CD14-positive monocyte (primary cell): Measurements from ENCODE around the gene SLC34A3. TPM values are rescaled to one million over a fixed set of nuclear protein-coding genes. Genes with fewer than 3 reads are reported as not detected.

Experiments used
- DNase-seq, 3 donors: peaks; one replicate each; pipeline ENCODE4 v3.0.0-alpha.2; 2011 to 2022
- H2AFZ ChIP-seq: 2 replicates; pipeline ENCODE4 v1.6.0; 2012; ENCODE audit warnings: mild to moderate bottlenecking, low read depth, low read length, inconsistent platforms; ENCODE audit not compliant: insufficient read depth, poor library complexity, severe bottlenecking
- H3K27ac ChIP-seq, 2 donors: 1 replicate in 1 of 2; 2 replicates in 1 of 2; pipeline ENCODE4 v1.5.1; 2012 to 2013; ENCODE audit warnings: low read length in 2 of 2, control low read depth in 1 of 2, inconsistent platforms in 1 of 2, low read depth in 1 of 2, mild to moderate bottlenecking in 1 of 2
- H3K27me3 ChIP-seq, 2 donors: one replicate each; pipeline versions ENCODE4 v1.6.0 to v1.6.1; 2011 to 2013; ENCODE audit warnings: low read length in 2 of 2; ENCODE audit not compliant: control insufficient read depth in 2 of 2, insufficient read depth in 2 of 2
- H3K36me3 ChIP-seq, 2 donors: replicated peaks in 1 of 2; 1 replicate in 1 of 2; 2 replicates in 1 of 2; pipeline versions ENCODE4 v1.5.1 to v1.6.1; 2012 to 2013; ENCODE audit warnings: low read length in 2 of 2, control low read depth in 1 of 2, inconsistent platforms in 1 of 2, mild to moderate bottlenecking in 1 of 2; ENCODE audit not compliant: insufficient read depth in 2 of 2, control insufficient read depth in 1 of 2
- H3K4me1 ChIP-seq, 2 donors: 1 replicate in 1 of 2; 2 replicates in 1 of 2; pipeline versions ENCODE4 v1.5.1 to v1.6.1; 2012 to 2013; ENCODE audit warnings: low read length in 2 of 2, control low read depth in 1 of 2, inconsistent platforms in 1 of 2, mild to moderate bottlenecking in 1 of 2, moderate library complexity in 1 of 2; ENCODE audit not compliant: insufficient read depth in 2 of 2, control insufficient read depth in 1 of 2
- H3K4me2 ChIP-seq: replicated peaks from 2 replicates; pipeline ENCODE3; 2012; ENCODE audit warnings: low read length, moderate library complexity, mild to moderate bottlenecking; ENCODE audit not compliant: poor library complexity, severe bottlenecking; ENCODE audit errors: extremely low read depth
- H3K4me3 ChIP-seq, 3 experiments: fragments of 200-600 bp in 1 of 3; sonication (generic) in 1 of 3; replicated peaks in 1 of 3; 1 replicate in 2 of 3; 2 replicates in 1 of 3; pipeline ENCODE4 v1.5.1; 2011 to 2013; ENCODE audit warnings: low read length in 3 of 3, mild to moderate bottlenecking in 3 of 3, control low read depth in 2 of 3, low read depth in 2 of 3, inconsistent platforms in 1 of 3, moderate library complexity in 1 of 3
- H3K79me2 ChIP-seq: 2 replicates; pipeline ENCODE4 v1.6.0; 2012; ENCODE audit warnings: mild to moderate bottlenecking, control low read depth, inconsistent platforms, low read length, moderate library complexity; ENCODE audit not compliant: insufficient read depth
- H3K9ac ChIP-seq: 2 replicates; pipeline ENCODE4 v1.6.0; 2017; ENCODE audit warnings: low read length, mild to moderate bottlenecking; ENCODE audit not compliant: insufficient read depth, poor library complexity, severe bottlenecking
- H3K9me3 ChIP-seq, 2 donors: replicated peaks in 1 of 2; 1 replicate in 1 of 2; 2 replicates in 1 of 2; pipeline versions ENCODE4 v1.5.1 to v1.6.1; 2012 to 2013; ENCODE audit warnings: low read length in 2 of 2, control low read depth in 1 of 2; ENCODE audit not compliant: control insufficient read depth in 1 of 2, insufficient read depth in 1 of 2
- H4K20me1 ChIP-seq: 2 replicates; pipeline ENCODE4 v1.6.0; 2012; ENCODE audit warnings: mild to moderate bottlenecking, low read length, control low read depth, moderate library complexity; ENCODE audit not compliant: insufficient read depth
- H3K27ac Mint-ChIP-seq, 7 donors: one replicate each; pipeline ENCODE4 v1.8.0; 2020; ENCODE audit warnings: mild to moderate bottlenecking in 7 of 7, mixed read lengths in 7 of 7, moderate library complexity in 6 of 7, inconsistent platforms in 2 of 7
- H3K27me3 Mint-ChIP-seq, 3 donors: one replicate each; pipeline ENCODE4 v1.8.0; 2021 to 2022; ENCODE audit warnings: low read depth in 3 of 3, mild to moderate bottlenecking in 3 of 3, mixed read lengths in 3 of 3, moderate library complexity in 3 of 3, inconsistent platforms in 1 of 3
- H3K36me3 Mint-ChIP-seq, 2 donors: one replicate each; pipeline ENCODE4 v1.8.0; 2020; ENCODE audit warnings: mixed read lengths in 2 of 2, inconsistent platforms in 1 of 2, mild to moderate bottlenecking in 1 of 2
- H3K4me1 Mint-ChIP-seq: one replicate; pipeline ENCODE4 v1.8.0; 2020; ENCODE audit warnings: mild to moderate bottlenecking, mixed read lengths
- H3K4me3 Mint-ChIP-seq, 2 donors: one replicate each; pipeline ENCODE4 v1.8.0; 2020; ENCODE audit warnings: mild to moderate bottlenecking in 2 of 2, mixed read lengths in 2 of 2, moderate library complexity in 1 of 2
- H3K9me3 Mint-ChIP-seq, 7 donors: one replicate each; pipeline ENCODE4 v1.8.0; 2020 to 2022; ENCODE audit warnings: mixed read lengths in 7 of 7, mild to moderate bottlenecking in 6 of 7, moderate library complexity in 6 of 7, inconsistent platforms in 2 of 7
- WGBS: methylation state at CpG from one replicate; pipeline ENCODE4 v1.1.5; 2013; ENCODE audit warnings: missing lambda C conversion rate; ENCODE audit not compliant: insufficient coverage; 5-methylcytosine and 5-hydroxymethylcytosine counted together
- intact Hi-C, 2 donors: fragments of 100-400 bp; cut with micrococcal nuclease; formaldehyde crosslinking; loops; one replicate each; pipeline versions ENCODE4 v1.15.0 to v1.15.1; 2023
- polyA plus RNA-seq, 3 donors: library from polyadenylated mRNA; depleted of rRNA in 1 of 3; unstranded in 2 of 3; stranded (reverse) in 1 of 3; fragments of 300-500 nt in 2 of 3; fragments of >200 nt in 1 of 3; fragmentation: Illumina TruSeq in 2 of 3; gene quantifications; 1 replicate in 2 of 3; 2 replicates in 1 of 3; pipeline ENCODE4 v1.2.3, GENCODE V29; 2012 to 2021
- TF ChIP-seq, protein P1 (sequence below): fragments of 200-600 bp; IDR thresholded peaks from one replicate; pipeline ENCODE4 v1.8.0; 2022; ENCODE audit warnings: antibody characterized with exemption, mild to moderate bottlenecking

Gene SLC34A3
- polyA plus RNA-seq, 3 donors = not detected

DNA sequence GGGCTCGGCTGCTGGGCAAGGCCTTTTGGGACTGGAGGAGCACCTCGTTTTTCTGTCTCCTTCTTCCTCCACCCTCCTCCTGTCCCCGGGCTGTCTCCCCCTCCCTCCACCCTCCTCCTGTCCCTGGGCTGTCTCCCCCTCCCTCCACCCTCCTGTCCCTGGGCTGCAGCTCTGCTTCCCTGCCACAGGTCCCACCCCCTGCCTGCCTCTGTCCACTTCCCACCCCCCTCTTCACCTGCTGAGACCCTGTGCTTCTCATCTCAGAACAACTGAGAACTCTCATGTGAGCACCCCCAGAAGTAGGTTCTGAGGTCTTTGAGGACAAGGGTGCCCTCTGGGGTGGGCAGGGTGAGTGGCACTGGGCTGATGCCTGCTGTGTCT, 41.0 kb downstream of the SLC34A3 start:
- peaks cover 22 to 68% of the 10 kb centered on the region in 2 donors for H3K36me3 ChIP-seq
- Mint-ChIP-seq H3K36me3 (peaks cover 31 to 67% of the 10 kb centered on the region in 2 donors), H3K9me3 (no peaks in the 10 kb centered on the region), H3K27ac (no peak overlapping the region), H3K27me3 (peaks cover 0 to 3% (median 2%) of the 10 kb centered on the region in 3 donors), H3K4me1 (peaks cover 55% of the 10 kb centered on the region), H3K4me3 (no peak overlapping the region)
- no peak overlapping the region for H3K4me2 ChIP-seq
- TF ChIP-seq, protein P1, sequence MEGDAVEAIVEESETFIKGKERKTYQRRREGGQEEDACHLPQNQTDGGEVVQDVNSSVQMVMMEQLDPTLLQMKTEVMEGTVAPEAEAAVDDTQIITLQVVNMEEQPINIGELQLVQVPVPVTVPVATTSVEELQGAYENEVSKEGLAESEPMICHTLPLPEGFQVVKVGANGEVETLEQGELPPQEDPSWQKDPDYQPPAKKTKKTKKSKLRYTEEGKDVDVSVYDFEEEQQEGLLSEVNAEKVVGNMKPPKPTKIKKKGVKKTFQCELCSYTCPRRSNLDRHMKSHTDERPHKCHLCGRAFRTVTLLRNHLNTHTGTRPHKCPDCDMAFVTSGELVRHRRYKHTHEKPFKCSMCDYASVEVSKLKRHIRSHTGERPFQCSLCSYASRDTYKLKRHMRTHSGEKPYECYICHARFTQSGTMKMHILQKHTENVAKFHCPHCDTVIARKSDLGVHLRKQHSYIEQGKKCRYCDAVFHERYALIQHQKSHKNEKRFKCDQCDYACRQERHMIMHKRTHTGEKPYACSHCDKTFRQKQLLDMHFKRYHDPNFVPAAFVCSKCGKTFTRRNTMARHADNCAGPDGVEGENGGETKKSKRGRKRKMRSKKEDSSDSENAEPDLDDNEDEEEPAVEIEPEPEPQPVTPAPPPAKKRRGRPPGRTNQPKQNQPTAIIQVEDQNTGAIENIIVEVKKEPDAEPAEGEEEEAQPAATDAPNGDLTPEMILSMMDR = no peak
- H3K27ac ChIP-seq = no peak overlapping the region
- peaks cover 32% of the 10 kb centered on the region for H4K20me1 ChIP-seq
- 0% methylated on average over 3 of the region's 3 CpGs for WGBS
- H3K27me3 ChIP-seq = no peaks in the 10 kb centered on the region
- H3K4me1 ChIP-seq = peaks cover 46 to 54% of the 10 kb centered on the region in 2 donors
- no peak for DNase-seq
- no peak overlapping the region for H3K4me3 ChIP-seq
- no peak overlapping the region for H3K9ac ChIP-seq
- intact Hi-C loops = no loop called here
- no peak overlapping the region for H2AFZ ChIP-seq
- no peaks in the 10 kb centered on the region for H3K9me3 ChIP-seq
- H3K79me2 ChIP-seq = peaks cover 10% of the 10 kb centered on the region

DNA sequence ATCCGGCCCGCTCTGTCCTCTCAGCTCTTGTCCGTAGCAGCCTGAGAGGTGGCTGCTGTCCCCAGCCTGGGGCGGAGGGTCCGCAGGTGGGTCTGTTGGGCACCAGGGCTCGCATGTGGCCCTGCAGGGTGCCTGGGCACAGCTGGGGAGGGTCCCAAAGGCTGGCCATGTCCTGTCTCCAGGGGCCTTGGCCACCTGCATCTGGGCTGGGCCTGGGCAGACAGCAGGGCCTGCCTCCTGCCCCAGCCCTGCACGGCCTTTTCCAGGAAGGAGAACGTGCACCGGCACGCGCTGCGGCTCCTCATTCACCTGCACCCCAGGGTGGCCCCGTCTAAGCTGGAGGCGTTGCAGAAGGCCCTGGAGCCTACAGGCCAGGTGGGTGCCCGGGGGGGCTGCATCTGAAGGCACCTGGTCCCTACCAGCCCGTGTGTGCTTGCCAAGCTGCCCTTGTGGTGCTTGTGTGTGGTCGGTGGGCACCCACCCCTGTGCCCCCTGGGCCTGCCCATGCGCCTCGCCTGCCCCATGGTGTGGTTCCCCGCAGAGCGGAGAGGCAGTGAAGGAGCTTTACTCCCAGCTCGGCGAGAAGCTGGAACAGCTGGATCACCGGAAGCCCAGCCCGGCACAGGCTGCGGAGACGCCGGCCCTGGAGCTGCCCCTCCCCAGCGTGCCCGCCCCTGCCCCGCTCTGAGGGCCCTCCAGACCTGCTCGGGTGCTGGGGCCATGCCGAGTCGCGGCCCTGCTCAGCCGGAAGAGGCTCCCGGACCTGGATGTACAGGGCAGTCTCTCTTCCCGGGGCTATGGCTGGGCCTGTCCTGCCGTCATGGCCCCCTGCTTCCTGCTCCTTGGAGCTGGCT, 41.8 kb downstream of the SLC34A3 start:
- intact Hi-C loops = no loop called here
- Mint-ChIP-seq H3K27ac (no peak overlapping the region), H3K27me3 (peaks cover 0 to 4% (median 2%) of the 10 kb centered on the region in 3 donors), H3K4me1 (peaks cover 56% of the 10 kb centered on the region), H3K36me3 (peaks cover 26 to 59% of the 10 kb centered on the region in 2 donors), H3K9me3 (no peaks in the 10 kb centered on the region), H3K4me3 (no peak overlapping the region)
- no peaks in the 10 kb centered on the region for H3K27me3 ChIP-seq
- TF ChIP-seq, protein P1 = no peak
- H3K9ac ChIP-seq = no peak overlapping the region
- peaks cover 16 to 60% of the 10 kb centered on the region in 2 donors for H3K36me3 ChIP-seq
- DNase-seq = no peak
- H3K4me2 ChIP-seq = no peak overlapping the region
- peaks cover 50 to 57% of the 10 kb centered on the region in 2 donors for H3K4me1 ChIP-seq
- no peaks in the 10 kb centered on the region for H3K9me3 ChIP-seq
- no peak overlapping the region for H2AFZ ChIP-seq
- H3K4me3 ChIP-seq = no peak overlapping the region
- WGBS = 93% methylated on average over 39 of the region's 39 CpGs
- H3K79me2 ChIP-seq = peaks cover 18% of the 10 kb centered on the region
- H4K20me1 ChIP-seq = peaks cover 24% of the 10 kb centered on the region
- H3K27ac ChIP-seq = no peak overlapping the region
